GM21576 (cell line): ENCODE measurements around the gene OR6Y1.

Experiments
- ATAC-seq: cut with Tn5 transposase; IDR thresholded peaks from one replicate; pipeline ENCODE4 v1.9.1; 2021; ENCODE audit warnings: mild to moderate bottlenecking, moderate library complexity; ENCODE audit not compliant: unreplicated experiment

The OR6Y1 gene, protein sequence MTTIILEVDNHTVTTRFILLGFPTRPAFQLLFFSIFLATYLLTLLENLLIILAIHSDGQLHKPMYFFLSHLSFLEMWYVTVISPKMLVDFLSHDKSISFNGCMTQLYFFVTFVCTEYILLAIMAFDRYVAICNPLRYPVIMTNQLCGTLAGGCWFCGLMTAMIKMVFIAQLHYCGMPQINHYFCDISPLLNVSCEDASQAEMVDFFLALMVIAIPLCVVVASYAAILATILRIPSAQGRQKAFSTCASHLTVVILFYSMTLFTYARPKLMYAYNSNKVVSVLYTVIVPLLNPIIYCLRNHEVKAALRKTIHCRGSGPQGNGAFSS

DNA sequence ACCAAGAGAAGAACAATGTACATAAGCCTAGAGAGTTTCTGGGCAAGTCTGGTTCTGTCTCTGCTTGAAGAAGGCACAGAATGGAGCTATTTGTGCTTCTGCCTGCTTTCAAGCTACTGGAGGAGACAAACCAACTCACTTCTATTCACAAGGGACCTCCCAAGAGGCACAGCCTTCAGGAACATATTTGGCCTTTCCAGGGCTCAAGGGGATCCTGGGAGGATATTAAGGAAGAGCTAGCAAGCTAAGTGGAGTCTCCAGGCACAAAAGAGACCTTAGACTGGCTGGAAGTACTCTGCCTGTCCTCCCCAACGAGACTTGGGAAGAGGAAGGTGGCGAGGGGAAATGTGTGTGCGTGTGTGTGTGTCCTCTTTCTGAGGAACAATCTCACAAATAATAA lies at the start of gene OR6Y1:
Gene OR6Y1, minus strand, starts transcription at position 54 of the 400 bp plus-strand sequence. CDS start 6,300 bp downstream, outside the sequence.
- no peak for ATAC-seq

DNA sequence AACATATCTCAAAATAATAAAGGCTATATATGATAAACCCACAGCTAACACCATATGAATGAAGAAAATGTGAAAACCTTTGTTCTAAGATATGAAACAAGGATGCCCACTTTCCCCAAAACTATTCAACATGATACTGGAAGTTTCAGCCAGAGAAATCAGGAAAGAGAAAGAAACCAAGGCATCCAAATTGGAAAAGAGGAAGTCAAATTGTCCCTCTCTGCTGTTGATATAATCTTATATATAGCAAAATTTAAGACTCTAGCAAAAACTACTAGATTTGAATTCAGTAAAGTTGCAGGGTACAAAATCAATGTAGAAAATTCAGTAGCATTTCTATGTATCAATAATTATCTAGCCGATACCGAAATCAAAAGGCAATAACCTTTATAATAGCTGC lies 46.5 kb upstream of the OR6Y1 start:
- no peak for ATAC-seq

DNA sequence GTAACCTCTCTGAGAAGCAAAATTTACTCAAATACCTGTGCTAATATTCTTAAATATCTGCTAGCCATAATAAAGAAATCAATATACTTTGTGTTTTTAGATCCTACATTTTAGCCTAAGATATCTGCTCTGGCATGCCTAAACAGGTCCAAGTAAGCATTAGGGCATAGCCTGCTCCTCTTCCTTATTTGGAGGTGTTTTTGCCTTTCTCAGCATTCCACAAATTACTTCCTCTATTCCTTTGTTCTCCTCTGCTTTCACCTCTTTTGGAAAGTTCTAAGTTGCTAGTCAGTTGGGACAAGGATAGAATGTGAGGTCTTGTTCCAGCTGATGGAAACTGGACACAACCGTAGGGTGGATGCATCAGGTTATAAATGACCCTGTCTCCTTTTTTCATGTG lies 32.7 kb upstream of the OR6Y1 start:
- ATAC-seq: no peak

DNA sequence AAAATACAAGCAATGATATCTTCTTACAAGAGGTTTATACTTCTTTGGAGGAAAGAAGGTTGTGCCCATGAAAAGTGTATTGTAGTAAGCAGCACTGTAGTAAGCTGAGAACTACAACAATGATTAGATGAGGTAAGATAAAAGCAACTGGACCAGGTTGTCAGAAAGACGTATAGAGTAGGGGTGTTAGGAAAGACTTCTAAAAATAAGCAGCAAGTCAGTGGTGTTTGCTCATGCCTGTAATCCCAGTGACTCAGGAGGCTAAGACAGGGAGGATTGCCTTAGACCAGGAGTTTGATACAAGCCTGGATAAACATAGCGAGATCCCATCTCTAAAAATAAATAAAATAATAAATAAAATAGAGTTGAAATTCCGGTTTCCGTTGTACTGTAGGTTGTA lies 29.8 kb upstream of the OR6Y1 start:
- ATAC-seq: no peak

DNA sequence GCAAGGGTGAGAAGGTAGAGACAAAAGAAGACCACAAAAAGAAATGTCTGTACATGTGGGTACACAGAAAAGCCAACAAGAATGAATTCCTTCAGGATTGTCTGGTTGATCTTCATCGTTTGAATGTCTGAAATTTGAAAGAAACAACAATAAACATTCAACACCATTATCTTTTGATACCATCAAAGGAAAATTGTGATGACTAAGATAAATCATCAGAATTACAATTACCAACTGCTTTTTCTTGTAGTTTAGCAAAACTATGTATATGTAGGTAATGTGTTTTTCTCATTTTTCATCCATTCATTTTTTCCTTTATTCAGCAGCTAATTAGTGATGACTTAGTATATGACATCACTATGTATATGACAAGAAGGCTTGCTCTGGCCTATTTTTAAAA lies 25.5 kb upstream of the OR6Y1 start, which contains the start of gene OR10X1:
Gene OR10X1, minus strand, starts transcription at position 167 of the 400 bp plus-strand sequence. Its CDS starts 0 bp downstream, at position 167.
- ATAC-seq: no peak

DNA sequence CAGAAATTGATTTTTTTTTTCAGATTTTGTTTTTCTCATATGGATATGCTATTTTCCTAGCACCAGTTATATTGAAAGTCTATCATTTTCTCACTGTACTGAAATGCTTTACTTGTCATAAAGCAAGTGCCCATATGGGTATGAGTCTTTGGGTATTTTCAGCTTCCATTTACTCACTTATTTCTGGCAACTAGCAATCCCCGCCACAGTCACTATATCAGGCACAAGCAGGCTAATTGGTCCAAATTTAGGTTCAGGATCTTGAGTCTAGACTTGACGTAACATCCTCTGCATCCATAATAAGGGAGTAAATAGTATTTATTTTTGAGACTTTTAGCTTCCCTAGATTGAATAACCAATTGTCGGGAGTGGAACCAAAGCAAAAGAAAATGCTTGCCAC lies 23.4 kb upstream of the OR6Y1 start:
- ATAC-seq: no peak

DNA sequence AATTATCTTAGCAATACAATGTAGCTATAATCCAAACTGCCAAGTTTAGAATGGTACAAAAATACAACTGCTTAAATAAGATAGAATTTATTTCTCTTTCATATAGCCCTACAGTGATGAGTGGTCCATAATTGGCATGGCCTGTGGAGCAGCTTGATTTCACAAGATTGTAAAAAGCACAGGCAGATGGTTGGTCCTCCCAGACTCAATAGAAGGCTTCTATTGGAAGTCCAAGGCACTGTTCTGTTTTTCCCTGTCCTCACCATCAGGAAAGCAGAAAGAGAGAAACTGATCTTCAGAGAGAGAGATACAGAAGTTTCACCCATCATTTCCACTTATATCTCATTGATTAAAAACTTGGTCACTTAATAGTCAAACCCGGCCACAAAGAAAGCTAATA lies 18.0 kb upstream of the OR6Y1 start:
- no peak for ATAC-seq

DNA sequence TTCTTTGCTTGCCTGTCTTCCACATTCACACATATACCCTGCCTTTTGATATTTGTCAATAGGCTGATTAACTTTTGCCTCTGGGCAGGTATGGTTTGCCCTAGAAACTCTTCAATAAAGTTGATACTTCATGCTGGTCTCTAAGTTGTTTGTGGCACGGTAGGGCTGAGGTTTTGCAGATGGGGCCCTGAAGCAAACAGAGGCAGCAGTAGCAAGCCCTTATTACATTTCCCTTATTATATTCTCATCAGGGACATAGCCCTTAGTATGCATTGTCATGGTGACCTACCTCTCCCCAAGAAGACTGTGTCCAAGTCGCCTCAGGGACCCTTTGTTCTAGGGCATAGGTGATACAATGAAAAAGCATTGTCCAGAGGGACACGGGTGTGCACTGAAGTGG lies 16.3 kb upstream of the OR6Y1 start, which contains the start of gene OR6P1:
Gene OR6P1, minus strand, starts transcription at position 101 of the 400 bp plus-strand sequence. CDS start 6,976 bp downstream, outside the sequence.
- no peak for ATAC-seq

DNA sequence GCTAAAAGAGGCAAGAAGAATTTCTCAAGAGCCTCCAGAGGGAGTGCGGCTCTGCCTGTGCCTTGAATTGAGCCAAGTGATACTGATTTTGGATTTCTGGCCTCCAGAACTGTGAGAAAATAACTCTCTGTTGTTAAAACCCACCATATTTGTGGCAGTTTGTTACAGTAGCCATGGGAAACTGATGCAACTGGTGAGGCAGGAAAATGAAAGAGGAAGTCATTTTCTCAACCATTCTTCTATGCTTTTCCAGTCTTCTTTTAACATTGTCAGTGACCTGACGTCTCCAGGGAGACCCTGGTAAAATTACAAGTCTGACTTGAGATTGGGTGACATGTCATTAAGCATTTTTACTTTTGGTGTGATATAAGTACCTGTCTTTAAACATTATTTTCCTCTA lies 10.4 kb upstream of the OR6Y1 start:
- no peak for ATAC-seq

DNA sequence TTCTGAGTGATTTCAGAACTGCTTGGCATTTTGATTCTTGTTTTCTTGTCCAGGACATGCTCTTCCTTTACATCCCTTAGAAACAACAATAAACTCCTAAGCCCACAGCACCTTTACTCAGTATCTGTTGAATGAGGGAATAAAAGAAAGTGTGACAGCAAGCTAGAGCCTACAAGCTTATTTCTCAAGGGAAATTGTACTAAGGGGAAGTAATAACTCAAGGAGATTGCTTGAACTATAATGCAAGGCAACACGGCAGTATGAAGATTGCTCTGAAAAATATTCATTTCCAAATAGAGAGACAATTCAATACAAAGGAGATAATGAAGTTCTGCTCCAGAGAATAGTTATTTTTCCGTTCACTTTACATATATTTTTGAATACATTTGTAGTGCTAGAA lies 9.6 kb upstream of the OR6Y1 start:
- no peak for ATAC-seq

DNA sequence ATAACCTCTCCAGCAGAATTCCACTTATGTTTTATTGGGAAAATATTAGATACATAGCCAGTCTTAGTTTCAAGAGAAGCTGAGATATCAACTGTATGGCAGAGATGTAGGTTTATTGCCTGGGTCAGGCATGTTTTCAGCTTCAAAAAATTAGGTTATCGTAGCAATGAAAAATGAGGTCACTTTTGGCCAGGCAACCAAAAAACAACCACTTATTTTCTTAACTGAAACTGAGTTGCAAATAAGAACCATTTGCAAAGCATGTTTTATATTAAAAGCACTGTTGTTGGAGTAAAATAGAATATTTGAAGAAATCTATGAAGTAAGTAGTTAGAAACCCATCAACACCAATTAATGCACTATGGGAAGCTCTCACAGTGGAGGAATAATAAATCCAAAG lies 5.5 kb upstream of the OR6Y1 start:
- ATAC-seq: no peak

DNA sequence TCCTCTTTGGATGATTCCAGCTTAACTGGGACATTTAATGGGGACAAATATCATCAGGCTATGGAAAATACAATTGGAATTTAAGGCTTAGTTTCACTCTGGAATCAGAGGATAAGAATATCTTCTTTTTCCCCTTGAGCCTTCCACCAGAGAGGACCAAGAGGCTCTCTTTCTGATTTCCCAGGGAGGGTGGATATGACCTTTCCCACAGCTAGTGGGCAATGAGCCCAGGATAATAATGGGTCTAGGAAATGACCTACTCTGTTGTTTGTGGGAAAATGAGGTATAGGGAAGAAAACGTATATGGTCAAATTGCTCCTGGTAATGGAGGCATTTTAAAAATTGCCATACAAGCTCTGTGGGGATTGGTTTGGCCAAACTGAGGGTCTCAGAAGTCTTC lies 1.9 kb downstream of the OR6Y1 start:
- ATAC-seq: no peak

DNA sequence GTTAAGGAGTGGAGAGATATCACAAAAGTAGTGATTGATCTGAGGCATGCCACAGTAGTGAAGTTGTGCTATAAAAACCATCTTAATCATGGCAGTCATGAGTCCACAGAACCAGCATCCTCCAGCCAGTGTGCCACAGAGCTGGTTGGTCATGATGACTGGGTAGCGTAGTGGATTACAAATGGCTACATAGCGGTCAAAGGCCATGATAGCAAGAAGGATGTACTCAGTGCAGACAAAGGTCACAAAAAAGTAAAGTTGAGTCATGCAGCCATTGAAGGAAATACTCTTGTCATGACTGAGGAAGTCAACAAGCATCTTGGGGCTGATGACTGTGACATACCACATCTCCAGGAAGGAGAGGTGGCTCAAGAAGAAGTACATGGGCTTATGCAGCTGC lies 6.7 kb downstream of the OR6Y1 start:
- ATAC-seq: no peak

DNA sequence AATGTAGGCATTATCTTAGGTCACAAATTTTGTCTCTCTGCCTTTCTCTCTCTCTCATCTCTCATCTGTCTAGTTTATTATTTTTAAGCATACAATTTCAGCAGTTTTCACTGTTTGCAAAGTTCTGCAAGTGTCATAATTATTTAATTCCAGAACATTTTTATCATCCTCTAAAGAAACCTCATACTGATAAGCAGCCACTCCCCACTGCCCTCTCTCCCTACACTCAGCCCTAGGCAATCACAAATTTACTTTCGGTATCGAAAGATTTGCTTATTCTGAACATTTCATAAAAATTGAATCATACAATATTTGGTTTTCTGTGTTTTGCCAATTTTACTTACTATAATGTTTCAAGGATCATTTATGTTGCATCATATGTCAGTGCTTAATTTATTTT lies 16.6 kb downstream of the OR6Y1 start:
- no peak for ATAC-seq

DNA sequence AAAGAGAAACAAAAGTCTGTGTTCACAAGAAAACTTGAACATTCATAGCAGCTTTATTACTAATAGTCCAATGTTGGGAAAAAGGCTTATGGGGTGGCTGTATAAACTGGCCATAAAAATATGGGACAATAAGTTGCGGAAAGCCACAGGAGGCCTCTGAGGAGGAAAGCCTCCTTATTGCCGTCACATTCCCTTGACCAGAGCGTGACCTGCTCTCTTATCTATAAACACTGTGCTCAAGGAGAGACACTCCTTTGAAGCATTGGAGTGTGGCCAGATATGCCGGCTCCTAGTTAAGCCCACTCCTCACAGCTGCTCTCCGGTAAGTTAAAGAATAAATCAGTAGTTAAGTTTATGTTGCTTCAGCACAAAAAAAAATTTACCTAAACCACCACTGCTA lies 19.7 kb downstream of the OR6Y1 start:
- ATAC-seq: no peak

DNA sequence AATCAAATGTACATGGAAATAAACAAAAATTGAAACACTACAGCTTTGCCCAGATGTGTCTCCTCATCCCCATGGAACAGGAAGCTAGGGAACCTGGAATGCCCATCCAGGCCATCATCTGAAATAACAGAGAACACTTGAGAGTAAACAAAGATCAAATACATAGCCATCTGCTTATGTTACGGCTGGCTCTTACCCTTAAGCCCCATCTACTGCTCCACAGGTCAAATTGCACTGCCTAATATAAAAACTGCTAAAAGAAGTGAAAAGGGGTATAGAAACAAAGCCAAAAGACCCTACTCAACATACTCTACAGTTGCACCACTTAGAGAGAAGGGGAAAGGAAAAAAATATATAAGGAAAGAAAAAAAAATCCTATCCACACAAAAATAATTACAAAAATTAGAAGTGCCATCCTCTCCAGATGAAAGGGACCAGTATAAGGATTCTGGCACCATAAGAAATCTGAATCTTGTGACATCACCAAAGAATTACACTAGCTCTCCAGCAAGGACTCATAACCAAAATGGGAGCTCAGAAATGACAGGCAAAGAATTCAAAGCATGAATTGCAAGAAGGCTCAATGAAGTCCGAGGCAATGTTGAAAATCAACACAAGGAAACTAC lies 26.9 kb downstream of the OR6Y1 start:
- no peak for ATAC-seq

DNA sequence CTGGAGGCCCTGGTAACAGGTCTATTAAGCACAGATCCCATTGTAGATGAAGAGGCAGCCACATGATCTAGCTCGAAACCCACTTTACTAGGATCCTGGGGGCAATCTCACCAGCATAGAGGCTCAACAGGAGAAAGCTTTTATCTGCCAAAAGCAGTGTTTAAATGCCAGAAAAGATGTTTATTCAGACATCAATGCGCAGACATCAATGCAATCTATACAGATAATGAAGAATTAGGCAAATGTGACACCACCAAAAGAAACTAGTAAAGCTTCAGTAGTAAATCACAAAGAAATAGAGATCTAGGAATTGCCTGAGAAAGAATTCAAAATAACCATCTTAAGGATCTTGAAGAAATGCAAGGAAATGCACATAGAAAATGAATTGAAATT lies 32.5 kb downstream of the OR6Y1 start:
- no peak for ATAC-seq

DNA sequence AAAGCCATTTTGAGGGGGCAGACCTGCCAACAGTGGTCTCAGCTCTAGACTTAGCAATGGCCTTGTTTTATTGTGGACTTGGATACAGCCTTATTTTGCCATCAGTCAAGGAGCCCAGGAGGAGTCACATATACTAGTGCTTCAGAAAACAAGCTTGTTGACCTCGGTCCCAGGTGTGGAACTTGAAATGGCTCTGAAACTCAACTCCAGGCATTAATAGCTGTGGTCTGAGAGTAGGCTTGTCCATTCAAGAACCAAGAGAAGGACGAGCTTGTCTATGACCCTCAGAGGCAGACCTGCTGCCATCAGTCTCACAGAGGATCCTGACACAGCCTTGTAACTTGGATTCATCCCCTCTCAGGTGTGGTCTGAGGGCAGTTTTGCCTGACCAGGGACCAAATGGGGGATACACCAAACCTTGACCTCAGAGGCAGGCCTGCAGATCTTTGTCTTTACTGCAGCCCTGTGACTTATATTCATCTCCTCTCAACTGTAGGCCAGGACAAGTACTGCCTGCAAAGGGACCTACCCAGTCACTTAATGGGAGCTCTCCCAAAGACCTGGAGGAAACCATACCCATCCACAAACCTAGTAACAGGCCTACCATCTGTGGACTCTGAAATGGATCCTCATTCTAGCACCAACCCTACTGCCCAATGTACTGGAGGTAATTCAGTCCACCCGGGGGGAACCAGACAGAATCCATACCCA lies 33.1 kb downstream of the OR6Y1 start:
- no peak for ATAC-seq

DNA sequence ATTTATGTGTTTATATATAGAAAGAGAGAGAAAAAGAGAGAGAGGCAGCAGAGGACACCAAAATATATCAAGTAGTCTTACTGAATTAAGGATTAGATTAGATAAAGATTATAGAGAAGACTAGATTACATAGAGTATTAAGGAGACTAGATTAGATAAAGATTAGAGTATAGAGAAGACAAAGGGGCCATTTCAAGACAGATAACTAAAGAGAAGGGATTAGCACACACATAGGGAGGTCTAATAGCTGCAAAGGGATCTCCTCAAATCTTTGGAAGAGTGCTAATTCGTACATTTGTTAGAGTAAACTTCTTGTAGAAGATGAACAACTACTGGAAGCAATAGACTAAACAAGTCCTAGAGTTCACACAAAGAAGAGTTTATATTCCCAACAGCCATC lies 34.2 kb downstream of the OR6Y1 start:
- ATAC-seq: no peak

DNA sequence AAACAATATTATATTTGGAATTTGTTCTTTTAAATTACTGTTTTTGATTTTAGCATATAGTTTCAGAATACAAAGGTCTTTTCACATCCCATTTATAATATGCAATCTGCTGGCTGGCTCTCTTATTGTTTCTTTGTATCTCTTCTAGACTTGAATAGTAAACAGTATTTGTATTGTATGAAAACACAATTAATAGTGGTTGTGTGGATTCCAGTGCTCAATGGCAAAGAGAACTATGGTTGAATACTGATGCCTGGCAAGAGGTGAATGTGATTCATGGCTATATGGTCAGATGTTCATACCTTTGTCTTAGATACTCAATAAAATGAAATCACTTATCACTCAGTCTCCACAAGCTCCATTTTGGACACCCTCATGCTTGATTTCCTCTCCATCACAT lies 37.2 kb downstream of the OR6Y1 start:
- ATAC-seq: no peak

DNA sequence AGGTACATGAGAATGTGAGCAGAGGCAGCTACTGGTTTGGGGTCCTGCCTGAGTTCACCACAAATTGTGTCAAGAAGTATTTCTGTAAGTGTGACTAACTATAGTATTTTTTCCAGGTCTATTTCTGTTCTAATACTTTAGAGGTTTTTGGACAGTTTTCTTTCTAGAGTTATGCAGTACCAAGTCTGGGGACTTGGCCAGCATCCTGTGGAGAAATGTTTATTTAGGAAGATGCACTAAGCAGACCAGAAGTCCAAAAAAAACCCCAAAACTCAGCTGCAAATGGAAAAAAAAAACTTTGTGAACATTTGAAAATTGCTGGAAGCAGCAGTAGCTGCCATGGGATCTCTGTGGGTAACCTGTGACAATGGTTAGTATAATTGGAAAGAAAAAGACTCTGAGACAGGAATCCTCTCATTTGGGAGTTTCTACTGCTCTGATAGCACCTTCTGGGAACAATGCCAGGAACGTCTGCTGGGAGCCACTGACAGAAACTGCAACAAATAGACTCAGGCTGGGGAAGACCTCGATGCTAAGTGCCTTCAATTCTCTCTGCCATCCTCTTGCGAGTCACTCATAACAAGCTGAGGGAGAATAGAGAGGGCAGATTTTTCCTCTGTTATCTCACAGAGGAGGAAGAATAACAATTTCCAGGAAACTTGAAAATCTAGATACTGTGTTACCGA lies 44.6 kb downstream of the OR6Y1 start:
- no peak for ATAC-seq
